ENCODE results near the gene ZNF341.

The ZNF341 gene

DNA sequence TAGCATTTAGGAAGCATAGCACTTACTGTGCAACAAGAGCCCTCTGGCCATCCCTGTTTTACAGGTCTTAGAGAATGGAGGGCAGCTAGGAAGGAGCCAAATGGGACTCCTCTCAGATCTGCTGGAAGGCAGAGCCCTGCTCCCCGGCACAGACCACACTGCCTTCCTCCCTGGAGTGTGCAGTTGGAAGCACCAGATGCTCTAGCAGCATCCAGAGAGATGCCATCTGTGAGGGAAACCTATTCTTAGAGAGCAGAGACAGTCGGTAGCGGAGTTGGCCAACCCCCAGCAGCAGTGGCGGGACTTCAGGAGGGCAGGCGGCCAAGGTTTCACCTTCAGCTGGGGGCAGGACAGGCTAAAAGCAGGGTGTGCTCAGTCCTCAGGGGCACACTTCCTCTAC lies 28.9 kb upstream of the ZNF341 start:
- peak; percentile 13 to 33 for DNase-seq

DNA sequence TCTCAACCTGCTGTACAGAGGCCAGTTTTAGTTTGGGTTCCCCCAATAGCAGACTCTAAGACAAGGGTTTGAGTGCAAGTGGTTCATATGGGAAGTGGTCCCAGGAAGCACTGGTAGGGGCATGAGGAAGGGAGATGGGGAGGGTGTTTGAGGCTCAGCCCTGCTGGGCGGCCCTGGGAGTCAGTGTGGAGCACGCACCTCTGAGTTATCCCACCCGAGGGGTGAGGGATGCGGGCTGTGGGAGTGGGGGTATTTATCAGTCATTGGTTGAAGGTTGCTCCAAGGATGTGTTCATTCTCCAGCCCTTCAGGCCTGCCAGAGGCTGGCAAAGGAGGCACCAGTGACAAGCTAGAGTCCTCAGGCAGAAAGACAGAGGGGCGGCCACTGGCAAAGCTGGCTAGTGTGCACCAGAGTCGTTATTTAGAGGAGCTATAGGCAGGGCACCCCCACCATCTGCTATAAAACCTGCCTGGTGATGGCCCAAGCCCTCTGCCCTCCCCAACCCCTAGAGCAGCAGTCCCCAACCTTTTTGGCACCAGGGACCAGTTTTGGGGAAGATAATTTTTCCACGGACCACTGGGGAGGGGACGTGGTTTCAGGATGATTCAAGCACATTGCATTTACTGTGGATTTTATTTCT lies 28.2 kb upstream of the ZNF341 start:
- DNase-seq = no peak

DNA sequence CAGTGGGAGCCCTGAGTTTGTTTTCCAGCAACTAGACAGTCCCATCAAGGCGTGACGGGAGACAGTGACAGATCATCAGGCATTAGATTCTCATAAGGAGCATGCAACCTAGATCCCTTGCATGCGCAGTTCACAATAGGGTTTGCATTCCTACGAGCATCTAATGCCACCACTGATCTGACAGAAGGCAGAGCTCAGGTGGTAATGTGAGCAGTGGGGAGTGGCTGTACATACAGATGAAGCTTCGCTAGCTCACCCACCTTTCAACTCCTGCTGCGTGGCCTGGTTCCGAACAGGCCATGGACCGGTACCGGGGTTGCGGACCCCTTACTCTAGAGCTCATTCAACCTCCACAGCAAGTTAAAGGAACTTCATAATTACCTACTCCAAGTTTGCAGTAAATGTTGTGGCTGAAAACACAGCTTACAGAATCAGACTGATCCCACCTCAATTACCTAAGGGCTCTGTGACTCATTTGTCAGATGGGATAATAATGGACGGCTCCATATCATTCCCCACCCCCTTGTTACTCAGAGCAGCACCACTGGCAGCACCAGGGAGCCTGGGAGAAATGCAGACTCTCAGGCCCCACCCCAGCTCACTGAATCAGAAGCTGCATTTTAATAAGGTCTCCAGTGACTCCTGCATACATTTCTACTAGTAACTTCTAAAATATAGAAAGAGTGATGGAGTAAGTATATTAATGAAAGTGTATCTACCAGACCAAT lies 27.4 kb upstream of the ZNF341 start:
- no peak for DNase-seq

DNA sequence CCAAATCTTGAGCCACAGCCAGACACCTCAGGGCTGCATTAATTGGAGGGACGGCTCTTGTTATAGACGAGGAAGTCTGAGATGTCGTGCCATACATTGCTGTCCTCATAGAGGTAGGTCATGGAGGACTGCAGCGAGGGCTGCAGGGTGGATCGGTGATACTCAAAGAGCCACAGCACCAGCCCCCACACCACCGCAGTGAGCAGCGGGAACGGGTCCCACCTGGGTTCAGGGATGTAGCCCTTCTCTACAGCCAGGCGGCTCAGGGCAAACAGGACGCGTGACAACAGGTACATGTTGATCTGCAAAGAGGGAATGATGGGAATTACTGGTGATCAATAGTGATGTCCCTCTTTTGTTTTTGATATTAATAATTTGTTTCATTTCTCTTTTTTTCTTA lies 24.1 kb upstream of the ZNF341 start:
- DNase-seq = no peak

DNA sequence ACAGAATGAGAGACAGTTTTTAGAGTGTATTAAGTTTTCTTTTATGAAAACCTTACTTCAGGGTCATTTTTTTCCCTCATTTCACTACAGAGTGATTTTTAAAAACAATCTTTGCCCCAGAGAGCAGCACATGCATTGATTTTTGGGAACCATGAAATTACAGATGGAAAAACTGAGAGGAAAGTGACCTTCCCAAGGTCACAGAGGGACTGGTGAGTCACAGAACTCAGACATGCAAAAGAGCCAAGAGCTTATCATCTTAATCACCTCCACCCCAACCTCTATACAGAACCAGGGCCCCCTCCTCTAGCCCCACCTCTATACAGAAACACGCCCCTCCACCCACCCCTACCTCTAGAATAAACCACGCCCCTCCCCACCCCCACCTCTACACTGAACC lies 22.4 kb upstream of the ZNF341 start:
- no peak for DNase-seq

DNA sequence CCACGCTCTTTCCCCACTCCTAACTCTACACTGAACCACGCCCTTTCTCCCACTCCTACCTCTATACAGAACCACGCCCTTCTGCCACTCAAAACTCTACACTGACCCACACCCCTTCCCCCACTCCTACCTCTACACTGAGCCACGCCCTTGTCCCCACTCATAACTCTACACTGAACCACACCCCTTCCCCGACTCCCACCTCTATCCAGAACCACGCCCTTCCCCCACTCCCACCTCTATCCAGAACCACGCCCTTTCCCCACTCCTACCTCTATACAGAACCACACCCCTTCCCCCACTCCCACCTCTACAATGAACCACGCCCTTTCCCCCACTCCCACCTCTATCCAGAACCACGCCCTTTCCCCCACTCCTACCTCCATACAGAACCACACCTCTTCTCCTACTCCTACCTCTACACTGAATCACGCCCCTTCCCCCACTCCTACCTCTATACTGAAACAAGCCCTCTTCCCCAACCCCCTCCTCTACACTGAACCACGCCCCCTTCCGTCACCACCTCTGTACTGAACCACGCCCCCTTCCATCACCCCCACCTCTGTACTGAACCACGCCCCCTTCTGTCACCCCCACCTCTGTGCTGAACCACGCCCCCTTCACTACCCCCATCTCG lies 21.8 kb upstream of the ZNF341 start:
- DNase-seq = no peak

DNA sequence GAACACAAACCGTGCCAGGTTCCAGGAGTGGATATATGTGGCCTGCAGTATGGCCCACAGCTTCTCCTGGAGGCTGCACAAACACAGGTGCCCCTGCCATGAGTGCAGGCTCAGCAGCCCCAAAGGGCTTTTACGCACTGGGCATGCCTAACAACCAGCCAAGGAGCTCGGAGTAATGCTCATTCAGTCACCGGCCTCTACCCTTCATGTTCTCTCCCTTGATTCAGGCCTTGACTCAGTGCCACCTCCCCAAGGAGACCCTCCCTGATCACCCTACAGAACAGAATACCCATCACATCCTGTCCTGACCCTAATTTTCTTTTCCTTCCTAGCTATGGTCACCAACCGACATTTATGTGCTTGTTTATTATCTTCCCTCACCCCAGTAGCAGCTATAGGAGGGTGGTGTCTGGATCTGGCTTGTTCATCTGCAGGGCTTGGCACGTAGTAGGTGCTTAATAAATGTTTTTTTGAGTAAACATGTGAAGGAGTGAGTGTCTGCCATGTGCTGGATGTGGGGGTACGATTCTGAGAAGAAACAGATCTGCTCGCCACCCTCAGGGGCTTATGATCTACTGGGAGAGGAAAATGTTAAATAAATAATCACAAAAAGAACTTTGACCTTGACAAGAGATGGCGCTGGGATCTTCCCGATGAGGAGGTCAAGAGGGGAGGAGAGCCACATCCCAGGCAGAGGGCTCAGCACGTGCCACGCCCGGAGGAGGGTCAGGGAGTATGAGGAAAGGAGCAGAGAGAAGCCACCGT lies 20.9 kb upstream of the ZNF341 start:
- DNase-seq = no peak

DNA sequence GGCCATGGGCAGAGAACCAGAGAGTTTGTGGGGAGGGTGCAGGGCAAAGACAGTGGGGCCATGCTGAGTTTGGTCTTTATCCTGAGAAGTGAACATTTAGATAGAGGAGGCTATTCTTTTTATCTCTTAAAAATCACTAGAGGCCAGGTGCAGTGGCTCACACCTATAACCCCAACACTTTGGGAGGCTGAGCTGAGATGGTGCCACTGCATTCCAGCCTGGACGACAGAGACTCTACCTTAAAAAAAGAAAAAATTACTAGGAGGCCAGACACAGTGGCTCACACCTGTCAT lies 20.4 kb upstream of the ZNF341 start:
- DNase-seq = no peak

DNA sequence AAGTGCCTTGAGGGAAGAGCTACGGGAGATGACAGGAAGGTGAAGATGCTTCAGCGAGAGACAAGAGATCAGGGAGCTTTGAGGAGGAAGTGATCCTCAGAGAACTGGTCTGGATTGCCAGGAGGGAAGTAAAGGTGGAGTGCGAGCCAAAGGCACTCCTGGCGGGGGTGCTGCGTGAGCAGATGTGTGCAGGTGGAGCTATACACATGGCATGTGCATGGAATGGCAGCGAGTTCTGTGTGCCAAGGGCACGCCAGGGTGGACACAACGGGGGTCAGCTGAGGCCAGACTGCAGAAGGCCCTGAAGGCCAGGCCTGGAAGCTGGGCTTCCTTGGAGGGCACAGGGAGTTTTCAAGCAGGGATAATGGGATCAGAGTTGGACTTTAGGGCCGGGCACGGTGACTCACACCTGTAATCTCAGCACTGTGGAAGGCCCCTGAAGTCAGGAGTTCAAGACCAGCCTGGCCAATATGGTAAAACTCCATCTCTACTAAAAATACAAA lies 17.9 kb upstream of the ZNF341 start:
- DNase-seq = no peak

DNA sequence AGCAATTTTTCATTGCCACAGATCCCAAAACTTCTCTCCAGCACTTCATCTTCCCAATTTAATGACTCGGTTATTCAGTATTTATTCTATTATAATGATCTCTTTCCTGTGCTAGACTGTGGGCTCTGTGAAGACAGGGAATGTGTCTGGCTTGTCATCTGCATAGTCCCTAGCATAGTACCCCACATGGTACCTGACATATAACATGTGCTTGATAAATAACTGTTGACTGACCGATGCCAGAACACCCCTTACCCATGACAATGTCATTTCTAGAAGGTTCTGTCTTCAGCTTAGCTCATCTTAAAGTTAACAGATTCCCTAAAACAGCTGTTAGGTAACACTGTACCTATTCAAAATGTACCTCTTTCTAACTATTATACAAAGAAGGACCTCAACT lies 15.3 kb upstream of the ZNF341 start:
- no peak for DNase-seq

DNA sequence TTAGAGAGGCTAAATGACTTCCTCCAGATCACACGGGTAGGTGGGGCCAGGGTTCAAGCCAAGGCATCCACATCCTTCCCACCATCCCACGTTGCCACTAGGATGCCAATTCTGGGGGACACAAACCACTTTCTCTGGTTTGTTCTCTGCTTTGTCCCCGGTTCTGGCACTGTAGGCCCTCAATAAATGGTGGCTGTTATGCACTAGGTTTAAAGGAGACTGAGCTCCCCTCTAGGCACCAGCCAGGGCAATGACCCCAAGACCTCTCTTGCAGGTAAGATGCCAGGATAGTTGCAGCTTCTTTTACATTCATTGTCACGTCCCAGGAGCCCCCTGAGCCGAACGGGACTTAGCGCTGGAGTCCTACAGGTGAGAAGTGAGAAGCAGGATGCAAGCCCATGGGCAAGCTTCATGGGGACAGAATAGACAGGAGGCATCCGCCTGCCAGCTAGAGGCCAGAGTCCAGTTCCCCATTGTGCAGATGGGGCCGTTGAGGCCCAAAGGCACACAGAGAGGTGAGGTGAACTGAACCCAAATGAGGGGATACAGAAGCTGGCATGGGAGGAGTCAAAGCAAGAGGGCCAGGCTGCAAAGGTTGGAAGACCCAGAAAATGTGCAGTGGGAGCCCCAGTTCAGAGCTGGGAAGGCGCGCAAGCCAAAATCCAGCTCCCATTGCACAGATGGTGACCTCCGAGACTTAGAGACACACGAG lies 12.4 kb upstream of the ZNF341 start:
- DNase-seq = no peak

DNA sequence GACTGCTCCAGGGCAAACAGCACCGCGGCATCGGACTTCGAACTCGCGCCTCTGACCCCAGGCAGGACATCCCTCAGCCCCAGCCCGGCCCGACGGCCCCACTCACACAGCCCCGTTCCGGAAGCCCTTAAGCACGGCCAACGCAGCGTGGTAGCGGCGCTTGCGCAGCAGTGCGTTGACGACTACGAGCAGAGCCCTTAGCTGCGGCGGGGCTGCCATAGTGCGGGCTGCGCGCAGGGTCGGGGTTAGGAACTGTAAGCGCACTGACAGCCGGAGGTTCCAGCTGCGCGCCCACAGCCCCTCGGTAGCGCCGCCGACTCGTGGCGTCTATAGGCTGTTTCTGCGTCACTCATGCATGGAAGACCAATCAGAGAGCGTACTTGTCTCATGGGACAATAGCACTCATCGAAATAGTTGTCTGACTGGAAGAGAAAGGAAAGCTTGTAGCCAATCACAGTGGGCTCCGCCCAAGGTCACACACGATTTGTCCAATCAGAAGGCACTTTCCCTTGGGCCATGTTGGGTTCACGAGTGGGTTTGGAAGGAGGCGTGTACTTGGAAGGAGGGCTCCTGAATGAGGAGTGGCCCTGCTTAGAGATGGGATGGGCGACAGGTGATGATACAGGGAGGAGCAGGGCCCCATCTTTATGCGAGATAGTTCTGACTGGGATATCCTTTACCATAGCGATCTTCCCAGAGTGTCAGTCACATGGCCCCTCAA lies 11.6 kb upstream of the ZNF341 start, which contains the start of gene PXMP4:
TSS of gene PXMP4 (minus strand) at position 322 of the 721 bp plus-strand sequence. CDS start at position 219, 103 bp downstream.
- DNase-seq = peak; percentile 95 to 99

DNA sequence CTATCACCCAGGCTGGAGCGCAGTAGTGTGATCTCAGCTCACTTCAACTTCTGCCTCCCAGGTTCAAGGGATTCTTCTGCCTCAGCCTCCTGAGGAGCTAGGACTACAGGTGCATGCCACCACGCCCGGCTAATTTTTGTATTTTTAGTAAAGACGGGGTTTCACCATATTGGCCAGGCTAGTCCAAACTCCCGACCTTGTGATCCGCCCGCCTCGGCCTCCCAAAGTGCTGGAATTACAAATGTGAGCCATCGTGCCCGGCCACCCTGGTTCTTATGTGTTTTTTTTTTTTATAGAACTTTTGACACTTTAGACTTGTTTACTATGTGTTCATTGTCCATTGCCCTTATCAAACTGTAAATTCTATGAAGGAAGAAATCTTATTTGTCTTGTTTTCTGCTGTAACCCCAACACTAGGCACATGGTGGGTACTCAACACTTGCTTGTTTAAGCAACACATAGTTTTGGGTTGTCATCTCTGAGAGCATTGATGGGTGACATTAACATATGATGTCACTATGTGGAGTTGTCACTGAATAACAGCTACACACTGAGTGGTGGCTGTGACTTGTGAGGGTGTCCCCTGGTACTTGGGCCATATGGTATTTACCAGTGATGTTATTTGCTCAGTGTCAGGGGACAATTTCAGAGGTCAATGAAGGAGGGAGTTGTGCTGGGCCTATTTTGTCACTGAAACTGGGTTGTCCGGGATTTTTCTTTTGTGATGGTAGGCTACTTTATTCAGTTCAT lies 10.2 kb upstream of the ZNF341 start:
- no peak for DNase-seq

DNA sequence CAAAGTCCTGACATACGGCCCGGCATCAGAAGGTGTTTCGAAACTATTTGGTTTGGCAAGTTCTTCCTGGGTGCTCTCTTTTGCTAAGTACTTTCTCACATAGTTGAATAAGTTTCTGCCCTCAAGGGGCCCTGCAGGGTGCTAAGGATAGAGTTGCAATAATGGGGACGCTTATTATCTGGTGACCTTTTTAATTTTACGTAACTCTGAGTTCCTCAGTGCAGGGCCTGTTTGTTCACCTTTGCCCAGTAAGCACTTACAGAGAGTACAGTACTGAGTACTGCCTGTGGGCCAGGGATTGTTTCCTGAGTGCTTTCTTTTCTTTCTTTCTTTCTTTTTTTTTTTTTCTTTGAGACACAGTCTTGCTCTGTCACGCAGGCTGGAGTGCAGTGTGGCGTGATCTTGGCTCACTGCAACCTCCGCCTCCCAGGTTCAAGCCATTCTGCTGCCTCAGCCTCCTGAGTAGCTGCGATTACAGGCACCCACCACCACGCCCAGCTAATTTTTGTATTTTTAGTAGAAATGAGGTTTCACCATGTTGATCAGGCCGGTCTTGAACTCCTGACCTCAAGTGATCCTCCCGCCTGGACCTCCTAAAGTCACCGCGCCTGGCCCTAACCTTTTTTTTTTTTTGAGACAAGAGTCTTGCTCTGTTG lies 7.2 kb upstream of the ZNF341 start:
- DNase-seq = no peak

DNA sequence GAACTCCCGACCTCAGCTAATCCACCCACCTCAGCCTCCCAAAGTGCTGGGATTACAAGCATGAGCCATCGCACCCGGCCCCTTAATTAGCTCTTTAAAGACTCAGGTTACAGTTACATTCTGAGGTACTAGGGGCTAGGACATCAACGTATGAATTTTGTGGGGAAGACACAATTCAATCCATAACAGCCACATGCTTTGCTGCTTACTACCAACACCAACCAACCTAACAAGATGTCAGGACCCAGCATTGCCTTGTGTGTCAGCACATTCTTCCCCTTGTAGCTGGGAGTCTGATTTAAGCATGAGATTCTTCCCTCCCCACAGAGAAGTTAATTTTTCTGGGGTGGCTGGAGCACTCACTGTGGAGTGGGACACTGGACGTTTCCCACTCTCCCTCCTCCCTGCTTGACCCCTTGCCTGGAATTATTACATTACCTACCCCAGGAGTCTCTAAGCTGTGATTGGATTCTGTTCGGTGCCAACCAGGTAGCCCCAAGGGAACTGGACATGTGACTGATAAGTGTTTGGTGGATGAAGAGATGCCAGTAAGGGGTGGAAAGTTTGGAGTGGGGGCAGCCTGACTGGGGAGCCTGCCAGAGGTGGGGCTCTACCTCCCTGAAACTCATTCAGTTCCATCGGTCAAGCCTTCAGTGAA lies 6.1 kb upstream of the ZNF341 start:
- DNase-seq = no peak

DNA sequence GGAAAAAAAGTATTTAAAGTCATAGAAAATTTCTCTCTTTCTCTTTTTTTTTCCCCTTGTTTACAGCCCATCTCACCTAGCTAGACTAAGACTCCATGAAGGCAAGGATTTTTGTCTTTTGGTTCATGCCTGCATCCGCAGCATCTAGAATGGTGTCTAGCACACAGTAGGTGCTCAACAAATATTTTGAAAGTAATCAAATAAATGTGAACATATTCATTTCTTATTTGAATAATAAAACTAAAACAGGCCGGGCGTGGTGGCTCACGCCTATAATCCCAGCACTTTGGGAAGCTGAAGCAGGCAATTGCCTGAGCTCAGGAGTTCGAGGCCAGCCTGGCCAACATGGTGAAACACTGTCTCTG lies 4.7 kb upstream of the ZNF341 start:
- no peak for DNase-seq

DNA sequence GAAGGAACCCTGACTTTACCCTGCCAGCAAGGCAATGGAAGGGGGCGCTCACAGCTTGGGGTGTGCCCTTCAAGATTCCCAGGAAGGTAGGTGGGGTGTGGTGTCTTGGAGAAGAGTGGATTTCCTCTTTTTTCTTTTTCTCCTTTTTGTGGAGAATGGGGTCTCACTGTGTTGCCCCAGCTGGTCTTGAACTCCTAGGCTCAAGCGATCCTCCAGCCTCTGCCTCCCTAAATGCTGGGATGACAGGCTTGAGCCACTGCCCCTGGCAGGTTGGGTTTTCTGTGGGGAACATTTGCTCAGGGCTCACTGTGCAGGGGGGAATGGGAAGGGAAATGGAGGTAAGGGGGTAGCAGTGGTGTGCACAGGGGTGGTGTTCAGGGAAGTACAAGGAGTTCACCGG lies 4.0 kb upstream of the ZNF341 start:
- DNase-seq = no peak

DNA sequence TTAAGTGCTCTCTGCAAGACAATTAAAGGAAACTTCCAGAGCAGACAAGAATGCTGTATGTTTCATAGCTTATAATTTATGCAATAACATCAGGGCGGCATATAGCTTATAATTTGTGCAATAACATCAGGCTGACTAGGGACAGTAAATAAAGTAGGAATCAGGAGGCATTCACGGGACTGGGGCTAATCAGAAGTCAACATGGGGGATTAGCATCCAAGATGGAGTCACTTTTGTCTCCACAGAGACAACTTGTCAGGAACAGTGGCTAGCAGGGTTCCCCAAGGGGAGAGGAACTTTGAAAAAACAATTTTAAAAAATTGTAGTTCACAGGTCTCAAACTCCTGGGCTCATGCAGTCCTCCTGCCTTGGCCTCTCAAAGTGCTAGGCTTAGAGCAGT lies 3.3 kb upstream of the ZNF341 start:
- no peak for DNase-seq

DNA sequence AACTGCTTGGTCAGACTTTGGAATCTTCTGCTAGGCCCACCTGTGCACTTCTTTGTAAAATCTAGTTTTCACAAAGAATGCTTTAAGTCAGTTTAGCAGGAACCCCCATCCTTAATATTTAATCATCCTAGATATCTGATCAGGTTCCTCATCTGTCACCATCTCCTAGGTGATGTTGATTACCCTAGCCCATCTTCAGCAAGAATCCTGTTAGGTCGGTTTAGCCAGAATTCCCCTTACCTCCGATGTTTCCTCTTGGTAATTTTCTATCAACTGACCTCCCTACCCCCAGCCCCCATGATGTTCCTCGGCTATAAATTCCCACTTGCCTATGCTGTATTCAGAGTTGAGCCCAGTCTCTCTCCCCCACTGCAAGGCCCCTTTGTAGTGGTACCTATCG lies 2.7 kb upstream of the ZNF341 start:
- DNase-seq = no peak

DNA sequence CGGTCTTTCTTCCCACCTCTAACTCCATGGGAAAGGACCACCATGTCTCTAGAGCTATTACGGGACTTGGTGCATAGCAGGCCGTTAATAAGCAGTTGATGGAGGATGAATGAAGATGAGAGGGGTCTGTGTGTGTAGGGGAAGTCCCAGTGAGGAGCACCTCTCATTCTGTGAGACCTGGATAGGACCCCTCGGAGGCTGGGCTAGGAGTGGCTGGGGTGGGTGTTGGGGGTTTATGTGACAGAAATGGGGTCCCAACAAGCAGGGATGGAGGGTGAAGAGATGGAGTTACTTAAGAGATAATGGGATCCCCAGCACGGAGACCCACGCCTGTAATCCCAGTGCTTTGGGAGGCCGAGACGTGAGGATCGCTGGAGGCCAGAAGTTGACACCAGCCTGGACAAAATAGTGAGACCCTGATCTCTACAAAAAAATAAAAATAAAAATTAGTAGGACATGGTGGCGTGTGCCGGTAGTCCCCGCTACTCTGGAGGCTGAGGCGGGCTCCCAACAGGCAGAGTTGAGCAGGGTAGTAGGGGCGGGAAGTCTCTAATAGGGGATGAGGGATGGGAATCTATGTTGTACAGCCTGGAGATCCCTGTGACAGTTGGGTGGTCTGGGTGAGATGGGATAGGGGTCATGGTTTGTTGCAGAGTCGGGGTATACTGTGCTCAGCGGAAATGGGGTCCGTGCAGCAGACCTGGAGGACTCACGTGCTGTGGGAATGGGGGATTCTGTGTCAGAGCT lies 677 bp upstream of the ZNF341 start:
- no peak for DNase-seq
